Mesenchymal stem cell (in vitro differentiated cells and primary cell): ENCODE results near the gene PARD3B.
A peak's percentile ranks its signal among the peaks of the same experiment; 100 is the strongest.

Source experiments
- DNase-seq: peaks from one replicate; pipeline ENCODE4 v3.0.0-alpha.2; 2013
- H2AFZ ChIP-seq: one replicate; pipeline ENCODE4 v1.6.1; 2013; ENCODE audit warnings: low read depth, mild to moderate bottlenecking, control low read depth, inconsistent platforms, low read length, moderate library complexity
- H2AK5ac ChIP-seq: 2 replicates; pipeline ENCODE4 v1.6.1; 2013; ENCODE audit warnings: low read length, moderate library complexity, mild to moderate bottlenecking, inconsistent platforms; ENCODE audit not compliant: severe bottlenecking
- H2BK120ac ChIP-seq: one replicate; pipeline ENCODE4 v1.6.1; 2013; ENCODE audit warnings: low read depth, mild to moderate bottlenecking, inconsistent platforms, low read length, moderate library complexity
- H2BK12ac ChIP-seq, 2 experiments: one replicate each; pipeline ENCODE4 v1.6.1; 2013; ENCODE audit warnings: inconsistent platforms in 2 of 2, low read length in 2 of 2, mild to moderate bottlenecking in 2 of 2, moderate library complexity in 2 of 2, control low read depth in 1 of 2
- H2BK15ac ChIP-seq: one replicate; pipeline ENCODE4 v1.6.1; 2013; ENCODE audit warnings: mild to moderate bottlenecking, low read depth, inconsistent platforms; ENCODE audit not compliant: poor library complexity, severe bottlenecking
- H2BK5ac ChIP-seq: 2 replicates; pipeline ENCODE4 v1.6.1; 2013; ENCODE audit warnings: low read depth, mild to moderate bottlenecking, low read length, control low read depth, inconsistent platforms; ENCODE audit not compliant: poor library complexity, severe bottlenecking
- H3K14ac ChIP-seq, 2 experiments: one replicate each; pipeline ENCODE4 v1.6.1; 2013; ENCODE audit warnings: inconsistent platforms in 2 of 2, low read length in 2 of 2, control low read depth in 1 of 2, mild to moderate bottlenecking in 1 of 2, moderate library complexity in 1 of 2
- H3K18ac ChIP-seq, 2 experiments: one replicate each; pipeline ENCODE4 v1.6.1; 2013; ENCODE audit warnings: inconsistent platforms in 2 of 2, low read length in 2 of 2, control low read depth in 1 of 2, low read depth in 1 of 2, mild to moderate bottlenecking in 1 of 2
- H3K23ac ChIP-seq, 2 experiments: one replicate each; pipeline ENCODE4 v1.6.1; 2013; ENCODE audit warnings: inconsistent platforms in 2 of 2, low read length in 2 of 2, mild to moderate bottlenecking in 2 of 2, moderate library complexity in 2 of 2, control low read depth in 1 of 2
- H3K27ac ChIP-seq: 2 replicates; pipeline ENCODE4 v1.5.1; 2013; ENCODE audit warnings: mild to moderate bottlenecking, moderate library complexity, low read length, control low read depth, inconsistent platforms; ENCODE audit not compliant: poor library complexity, severe bottlenecking
- H3K27me3 ChIP-seq, 2 experiments: 2 replicates each; pipeline versions ENCODE4 v1.6.1 to v1.7.0; 2013; ENCODE audit warnings: low read length in 2 of 2, mild to moderate bottlenecking in 2 of 2, moderate library complexity in 2 of 2, control low read depth in 1 of 2, inconsistent platforms in 1 of 2; ENCODE audit not compliant: control insufficient read depth in 1 of 2, insufficient read depth in 1 of 2
- H3K36me3 ChIP-seq, 2 experiments: 2 replicates each; pipeline versions ENCODE4 v1.6.1 to v1.7.0; 2013; ENCODE audit warnings: low read length in 2 of 2, control low read depth in 1 of 2, inconsistent platforms in 1 of 2, low read depth in 1 of 2, mild to moderate bottlenecking in 1 of 2; ENCODE audit not compliant: insufficient read depth in 2 of 2, control insufficient read depth in 1 of 2
- H3K4ac ChIP-seq, 2 experiments: one replicate each; pipeline ENCODE4 v1.6.1; 2013; ENCODE audit warnings: inconsistent platforms in 2 of 2, low read length in 2 of 2, mild to moderate bottlenecking in 2 of 2, moderate library complexity in 2 of 2, control low read depth in 1 of 2, low read depth in 1 of 2
- H3K4me1 ChIP-seq: 2 replicates; pipeline ENCODE4 v1.6.1; 2013; ENCODE audit warnings: low read depth, low read length, control low read depth; ENCODE audit not compliant: control insufficient read depth, insufficient read depth
- H3K4me2 ChIP-seq: 2 replicates; pipeline ENCODE4 v1.6.1; 2013; ENCODE audit warnings: low read length, mild to moderate bottlenecking, inconsistent platforms; ENCODE audit not compliant: poor library complexity, severe bottlenecking
- H3K4me3 ChIP-seq, 2 experiments: 2 replicates each; pipeline versions ENCODE4 v1.5.1 to v1.7.0; 2013; ENCODE audit warnings: low read length in 2 of 2, mild to moderate bottlenecking in 2 of 2, control low read depth in 1 of 2, low read depth in 1 of 2; ENCODE audit not compliant: insufficient read depth in 1 of 2
- H3K79me1 ChIP-seq: replicated peaks from 2 replicates; pipeline ENCODE4 v1.6.1; 2013; ENCODE audit warnings: mild to moderate bottlenecking, control low read depth, low read length, inconsistent platforms; ENCODE audit not compliant: poor library complexity, severe bottlenecking
- H3K9ac ChIP-seq: 2 replicates; pipeline ENCODE4 v1.7.0; 2013; ENCODE audit warnings: mild to moderate bottlenecking, low read length, moderate library complexity
- H3K9me3 ChIP-seq: 2 replicates; pipeline ENCODE4 v1.7.0; 2013; ENCODE audit warnings: mild to moderate bottlenecking, low read length; ENCODE audit not compliant: control insufficient read depth
- H4K8ac ChIP-seq: one replicate; pipeline ENCODE4 v1.6.1; 2013; ENCODE audit warnings: inconsistent platforms, mild to moderate bottlenecking, low read length, moderate library complexity
- H4K91ac ChIP-seq: one replicate; pipeline ENCODE4 v1.6.1; 2013; ENCODE audit warnings: mild to moderate bottlenecking, low read length, inconsistent platforms
- WGBS: methylation state at CpG from one replicate; pipeline ENCODE4 v1.1.7; 2013; ENCODE audit warnings: mixed read lengths; 5-methylcytosine and 5-hydroxymethylcytosine counted together

PARD3B gene

GRCh38 chr2:205609113-205609512 is 1063.8 kb downstream of the PARD3B start:
- H2BK120ac ChIP-seq = no peak overlapping the region
- H2AK5ac ChIP-seq = no peak overlapping the region
- no peak overlapping the region for H2BK12ac ChIP-seq
- no peak overlapping the region for H3K14ac ChIP-seq
- no peak overlapping the region for H2BK15ac ChIP-seq
- no peak overlapping the region for H4K8ac ChIP-seq
- H2BK5ac ChIP-seq = no peak overlapping the region
- no peak overlapping the region for H3K23ac ChIP-seq
- H3K27ac ChIP-seq = no peak overlapping the region
- H3K27me3 ChIP-seq = peaks cover 0 to 4% of the 10 kb centered on the region in 2 experiments
- no peak overlapping the region for H3K18ac ChIP-seq
- no peak overlapping the region for H3K4me3 ChIP-seq
- H3K4me1 ChIP-seq = peaks cover 1% of the 10 kb centered on the region
- no peak overlapping the region for H4K91ac ChIP-seq
- H3K36me3 ChIP-seq = no peaks in the 10 kb centered on the region
- no peak overlapping the region for H3K9ac ChIP-seq
- H3K79me1 ChIP-seq = no peaks in the 10 kb centered on the region
- no peak overlapping the region for H3K4me2 ChIP-seq
- no peaks in the 10 kb centered on the region for H3K9me3 ChIP-seq
- no peak overlapping the region for H3K4ac ChIP-seq
- no peak overlapping the region for H2AFZ ChIP-seq
- WGBS = 75% methylated on average over 7 of the region's 8 CpGs
- DNase-seq = no peak

- 62% methylated on average over 1 of the region's 1 CpG for WGBS
- no peak for DNase-seq
These were observed 1065.2 kb downstream of the PARD3B start for GRCh38 chr2:205610437-205610836.

GRCh38 chr2:205612636-205613035 is 1067.4 kb downstream of the PARD3B start:
- H2AK5ac ChIP-seq = no peak overlapping the region
- H2AFZ ChIP-seq = no peak overlapping the region
- H3K23ac ChIP-seq = no peak overlapping the region
- WGBS = 0% methylated on average over 1 of the region's 4 CpGs
- H3K4me2 ChIP-seq = no peak overlapping the region
- peak overlapping the region; percentile 61 to 69 for H3K18ac ChIP-seq
- no peaks in the 10 kb centered on the region for H3K9me3 ChIP-seq
- peak overlapping the region in 1 of 2 experiments; percentile 10 for H2BK12ac ChIP-seq
- peak overlapping the region; percentile 97 for H4K8ac ChIP-seq
- no peak for DNase-seq
- H3K9ac ChIP-seq = no peak overlapping the region
- peak overlapping the region in 1 of 2 experiments; percentile 11 for H3K4ac ChIP-seq
- H2BK15ac ChIP-seq = peak overlapping the region; percentile 20
- H3K4me3 ChIP-seq = no peak overlapping the region
- no peak overlapping the region for H2BK120ac ChIP-seq
- H3K36me3 ChIP-seq = no peaks in the 10 kb centered on the region
- no peak overlapping the region for H3K14ac ChIP-seq
- H2BK5ac ChIP-seq = no peak overlapping the region
- H3K27ac ChIP-seq = no peak overlapping the region
- peak overlapping the region; percentile 70 for H4K91ac ChIP-seq
- no peaks in the 10 kb centered on the region for H3K79me1 ChIP-seq
- peaks cover 0 to 4% of the 10 kb centered on the region in 2 experiments for H3K27me3 ChIP-seq
- H3K4me1 ChIP-seq = peaks cover 1% of the 10 kb centered on the region

More at GRCh38 chr2:205610437-205610836, 1065.2 kb downstream of the PARD3B start:
- Histone ChIP-seq H3K14ac (no peak overlapping the region), H3K4ac (no peak overlapping the region), H3K4me2 (no peak overlapping the region), H3K4me1 (peaks cover 1% of the 10 kb centered on the region), H3K18ac (no peak overlapping the region), H3K23ac (no peak overlapping the region), H3K27ac (no peak overlapping the region), H4K8ac (no peak overlapping the region), H3K4me3 (no peak overlapping the region), H3K27me3 (peaks cover 0 to 4% of the 10 kb centered on the region in 2 experiments), H3K79me1 (no peaks in the 10 kb centered on the region), H4K91ac (no peak overlapping the region), H3K36me3 (no peaks in the 10 kb centered on the region), H2BK15ac (no peak overlapping the region), H2AK5ac (no peak overlapping the region), H2BK5ac (no peak overlapping the region), H3K9me3 (no peaks in the 10 kb centered on the region), H3K9ac (no peak overlapping the region), H2BK12ac (no peak overlapping the region), H2BK120ac (no peak overlapping the region), H2AFZ (no peak overlapping the region)

GRCh38 chr2:205613970-205614559 is 1068.8 kb downstream of the PARD3B start:
- Histone ChIP-seq H2BK120ac (no peak overlapping the region), H3K4me3 (no peak overlapping the region), H4K91ac (no peak overlapping the region), H3K9ac (no peak overlapping the region), H3K18ac (no peak overlapping the region), H3K4ac (no peak overlapping the region), H3K9me3 (no peaks in the 10 kb centered on the region), H3K27ac (no peak overlapping the region), H3K79me1 (no peaks in the 10 kb centered on the region), H3K36me3 (no peaks in the 10 kb centered on the region), H2BK5ac (no peak overlapping the region), H3K23ac (no peak overlapping the region), H2BK15ac (no peak overlapping the region), H3K4me2 (no peak overlapping the region), H4K8ac (peak overlapping the region; percentile 9), H2BK12ac (no peak overlapping the region), H3K14ac (no peak overlapping the region), H2AFZ (no peak overlapping the region), H2AK5ac (no peak overlapping the region), H3K27me3 (peaks cover 0 to 4% of the 10 kb centered on the region in 2 experiments), H3K4me1 (peaks cover 1% of the 10 kb centered on the region)
- 60% methylated on average over 3 of the region's 3 CpGs for WGBS
- no peak for DNase-seq
